Neural cell (in vitro differentiated cells): ENCODE results near the gene GABRB2. TPM values are rescaled to one million over a fixed set of nuclear protein-coding genes. Genes with fewer than 3 reads are reported as not detected.

Experiments used
- H2AFZ ChIP-seq: fragments of 200-600, 300-800 bp; sonication (generic), shearing (Covaris generic); 2 replicates; pipeline ENCODE4 v1.6.0; 2014; ENCODE audit warnings: low read depth, mild to moderate bottlenecking, antibody characterized with exemption, low read length, moderate library complexity
- H3F3A ChIP-seq: fragments of 200-600 bp; shearing (Covaris generic); 2 replicates; pipeline ENCODE4 v1.6.1; 2016; ENCODE audit warnings: mild to moderate bottlenecking, moderate library complexity, mixed read lengths, antibody characterized with exemption, low read length; ENCODE audit not compliant: insufficient read depth, poor library complexity, severe bottlenecking
- H3K27ac ChIP-seq: fragments of 200-600, 300-800 bp; sonication (generic), shearing (Covaris generic); 2 replicates; pipeline ENCODE4 v1.5.1; 2014; ENCODE audit warnings: mild to moderate bottlenecking, low read length, moderate library complexity
- H3K27me3 ChIP-seq: fragments of 300-800, 200-600 bp; sonication (generic), shearing (Covaris generic); 2 replicates; pipeline ENCODE4 v1.6.0; 2014; ENCODE audit warnings: mild to moderate bottlenecking, low read depth, low read length, moderate library complexity; ENCODE audit not compliant: insufficient read depth
- H3K36me3 ChIP-seq: fragments of 300-800, 200-600 bp; sonication (generic), shearing (Covaris generic); 2 replicates; pipeline ENCODE4 v1.5.1; 2014; ENCODE audit warnings: mild to moderate bottlenecking, antibody characterized with exemption, low read length, moderate library complexity; ENCODE audit not compliant: insufficient read depth
- H3K4me2 ChIP-seq: fragments of 300-800, 200-600 bp; sonication (generic), shearing (Covaris generic); 2 replicates; pipeline ENCODE4 v1.6.0; 2014; ENCODE audit warnings: mild to moderate bottlenecking, low read length
- H3K4me3 ChIP-seq: fragments of 300-800, 200-600 bp; sonication (generic), shearing (Covaris generic); 2 replicates; pipeline ENCODE4 v1.5.1; 2014; ENCODE audit warnings: mild to moderate bottlenecking, low read length, moderate library complexity
- H3K79me2 ChIP-seq: fragments of 200-600 bp; shearing (Covaris generic); replicated peaks from 2 replicates; pipeline ENCODE4 v1.6.0; 2014; ENCODE audit warnings: mild to moderate bottlenecking, low read length, moderate library complexity; ENCODE audit not compliant: insufficient read depth
- H3K9ac ChIP-seq: fragments of 300-800, 200-600 bp; sonication (generic), shearing (Covaris generic); 2 replicates; pipeline ENCODE4 v1.6.1; 2016; ENCODE audit warnings: mild to moderate bottlenecking, low read length, mixed read lengths
- H3K9me2 ChIP-seq: fragments of 200-600 bp; shearing (Covaris generic); 2 replicates; pipeline ENCODE4 v1.6.1; 2016; ENCODE audit warnings: mild to moderate bottlenecking, low read length, mixed read lengths; ENCODE audit not compliant: insufficient read depth
- H3K9me3 ChIP-seq: fragments of 200-600, 300-800 bp; sonication (generic), shearing (Covaris generic); 2 replicates; pipeline ENCODE4 v1.6.1; 2016; ENCODE audit warnings: mild to moderate bottlenecking, mixed run types, low read length, moderate library complexity, mixed read lengths
- H4K20me1 ChIP-seq: fragments of 200-600 bp; shearing (Covaris generic); 2 replicates; pipeline ENCODE4 v1.6.1; 2016; ENCODE audit warnings: mild to moderate bottlenecking, mixed run types; ENCODE audit not compliant: insufficient read depth
- CTCF ChIP-seq: fragments of 450-650 bp; IDR thresholded peaks from 2 replicates; pipeline ENCODE4 v1.5.1; 2014; ENCODE audit warnings: antibody characterized with exemption, mild to moderate bottlenecking, moderate library complexity; ENCODE audit not compliant: poor library complexity, severe bottlenecking
- EP300 ChIP-seq: fragments of 450-650 bp; conservative IDR thresholded peaks from 2 replicates; pipeline ENCODE4 v1.6.1; 2014; ENCODE audit warnings: antibody characterized with exemption, mild to moderate bottlenecking, moderate library complexity; ENCODE audit not compliant: poor library complexity, severe bottlenecking
- EZH2 ChIP-seq: fragments of 200-600, 300-800 bp; shearing (Covaris generic), sonication (generic); IDR thresholded peaks from 2 replicates; pipeline ENCODE4 v1.6.1; 2014; ENCODE audit warnings: antibody characterized with exemption, low read length, borderline replicate concordance, mild to moderate bottlenecking; ENCODE audit not compliant: insufficient read depth, poor library complexity, severe bottlenecking
- MXI1 ChIP-seq: fragments of 450-650 bp; conservative IDR thresholded peaks from 2 replicates; pipeline ENCODE4 v1.6.1; 2014; ENCODE audit warnings: antibody characterized with exemption, mild to moderate bottlenecking; ENCODE audit not compliant: poor library complexity, severe bottlenecking
- POLR2AphosphoS5 ChIP-seq: IDR thresholded peaks from 2 replicates; pipeline ENCODE4 v1.6.1; 2012
- RAD21 ChIP-seq: fragments of 450-650 bp; conservative IDR thresholded peaks from 2 replicates; pipeline ENCODE4 v1.6.1; 2014; ENCODE audit warnings: antibody characterized with exemption, mild to moderate bottlenecking, moderate library complexity
- REST ChIP-seq: IDR thresholded peaks from 2 replicates; pipeline ENCODE4 v1.6.1; 2012; ENCODE audit warnings: borderline replicate concordance
- SMC3 ChIP-seq: fragments of 450-650 bp; conservative IDR thresholded peaks from 2 replicates; pipeline ENCODE4 v1.6.1; 2014; ENCODE audit warnings: antibody characterized with exemption, mild to moderate bottlenecking, moderate library complexity; ENCODE audit not compliant: poor library complexity
- TAF1 ChIP-seq: IDR thresholded peaks from 2 replicates; pipeline ENCODE4 v1.6.1; 2012; ENCODE audit warnings: low read depth
- polyA plus RNA-seq: library from polyadenylated mRNA; depleted of rRNA; stranded (reverse); fragments of >200 nt; gene quantifications from 2 replicates; pipeline ENCODE4 v1.2.3, GENCODE V29; 2014

Gene GABRB2
- polyA plus RNA-seq, 1 donor from 2014 or later, result 106 TPM

DNA sequence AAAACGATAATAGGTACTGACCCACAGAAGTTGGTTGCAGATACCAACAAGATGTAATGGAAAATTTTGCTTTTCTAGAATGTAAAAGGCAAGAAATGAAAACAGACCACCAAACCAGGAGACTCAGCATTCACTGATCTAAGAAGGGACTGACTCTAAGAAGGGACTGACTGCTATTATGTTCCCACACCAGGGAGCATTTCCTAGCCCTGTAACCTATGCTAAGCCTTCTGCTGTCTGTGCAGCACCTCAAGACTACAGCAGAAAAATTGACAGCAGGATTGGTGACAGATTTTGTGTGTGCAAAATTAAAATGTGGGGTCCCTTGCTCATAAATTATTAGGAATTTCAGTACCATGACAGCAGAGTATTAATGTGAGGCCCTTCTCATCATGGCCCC is 154.8 kb downstream of the GABRB2 start:
- H3K9me2 ChIP-seq, result no peaks in the 10 kb centered on the region
- H4K20me1 ChIP-seq, result no peaks in the 10 kb centered on the region
- H3K4me3 ChIP-seq, result no peak overlapping the region
- H3K27ac ChIP-seq, result no peak overlapping the region
- H3K9me3 ChIP-seq, result no peaks in the 10 kb centered on the region
- no peaks in the 10 kb centered on the region for H3F3A ChIP-seq
- no peak overlapping the region for H2AFZ ChIP-seq
- H3K9ac ChIP-seq, result no peak overlapping the region
- no peaks in the 10 kb centered on the region for H3K27me3 ChIP-seq
- no peaks in the 10 kb centered on the region for H3K36me3 ChIP-seq
- no peak for TF ChIP-seq EP300
- TF ChIP-seq EZH2, result no peak
- TF ChIP-seq RAD21, result no peak
- TF ChIP-seq TAF1, result no peak
- TF ChIP-seq REST, result no peak
- TF ChIP-seq MXI1, result no peak
- TF ChIP-seq POLR2AphosphoS5, result no peak
- H3K4me2 ChIP-seq, result no peak overlapping the region
- H3K79me2 ChIP-seq, result no peaks in the 10 kb centered on the region

DNA sequence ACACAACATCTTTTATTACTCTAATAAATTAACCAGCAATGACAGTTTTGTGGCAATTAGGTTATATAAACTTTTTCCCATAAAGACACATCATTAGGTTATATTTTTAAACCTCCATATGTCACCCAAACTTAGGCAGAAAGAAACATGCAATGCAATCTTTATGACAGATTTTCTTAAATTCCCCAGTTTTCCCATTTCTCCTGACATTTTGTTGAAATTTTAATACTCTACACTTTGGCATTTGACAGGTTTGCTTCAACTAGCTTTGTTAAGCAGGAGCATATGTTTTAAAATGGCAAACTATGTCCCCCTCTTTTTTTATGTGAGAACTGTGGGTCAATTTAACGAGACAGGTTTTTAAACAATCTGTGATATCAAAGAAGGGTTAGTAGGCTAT is 155.5 kb downstream of the GABRB2 start:
- H3F3A ChIP-seq, result no peaks in the 10 kb centered on the region
- no peak overlapping the region for H3K4me2 ChIP-seq
- no peaks in the 10 kb centered on the region for H3K79me2 ChIP-seq
- TF ChIP-seq MXI1 (no peak), POLR2AphosphoS5 (no peak), TAF1 (no peak), RAD21 (no peak), EP300 (no peak), CTCF (no peak), EZH2 (no peak), REST (no peak), SMC3 (no peak)
- H3K4me3 ChIP-seq, result no peak overlapping the region
- no peaks in the 10 kb centered on the region for H3K36me3 ChIP-seq
- no peaks in the 10 kb centered on the region for H3K9me3 ChIP-seq
- H3K9me2 ChIP-seq, result no peaks in the 10 kb centered on the region
- H3K27ac ChIP-seq, result no peak overlapping the region
- no peaks in the 10 kb centered on the region for H4K20me1 ChIP-seq
- H2AFZ ChIP-seq, result no peak overlapping the region
- H3K27me3 ChIP-seq, result no peaks in the 10 kb centered on the region
- H3K9ac ChIP-seq, result no peak overlapping the region
